ENCODE measurements around the gene MAN1A1.

MAN1A1 gene

GRCh38 chr6:119324718-119325117 is 24.8 kb downstream of the MAN1A1 start:
- no peak for DNase-seq

GRCh38 chr6:119323931-119324330 is 25.6 kb downstream of the MAN1A1 start:
- DNase-seq: no peak

- DNase-seq: no peak
Observed at GRCh38 chr6:119323478-119323877, 26.1 kb downstream of the MAN1A1 start.

DNA sequence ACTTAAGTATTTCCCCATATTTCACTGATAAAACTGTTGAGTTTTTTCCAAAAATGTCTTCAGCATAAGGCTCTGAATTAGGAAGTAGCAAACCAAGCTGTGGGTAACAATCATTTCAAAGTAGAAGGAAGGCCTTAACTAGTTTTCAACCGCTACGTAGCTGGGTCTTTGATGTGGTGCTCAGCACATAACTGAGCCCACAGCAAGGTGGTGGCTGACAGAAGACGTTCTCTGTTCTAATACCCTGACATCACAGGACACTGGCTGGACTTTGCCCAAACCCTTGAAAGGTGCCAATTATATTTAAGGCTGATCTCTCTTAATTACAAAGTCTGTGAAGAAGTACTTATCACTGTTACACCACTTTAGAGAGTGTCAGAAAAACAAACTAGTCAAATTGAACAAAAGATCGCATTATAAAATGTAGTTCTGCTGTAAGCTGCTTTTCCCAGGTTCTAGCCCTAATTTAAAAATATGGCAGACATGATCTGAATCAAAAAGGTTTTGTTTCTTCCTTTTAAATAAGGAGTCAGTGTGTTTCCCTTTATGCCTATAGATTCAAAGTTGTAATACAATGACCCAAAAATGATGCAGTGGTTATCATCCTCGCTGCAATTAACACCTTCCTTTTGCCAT is 26.7 kb downstream of the MAN1A1 start:
- DNase-seq: no peak

DNA sequence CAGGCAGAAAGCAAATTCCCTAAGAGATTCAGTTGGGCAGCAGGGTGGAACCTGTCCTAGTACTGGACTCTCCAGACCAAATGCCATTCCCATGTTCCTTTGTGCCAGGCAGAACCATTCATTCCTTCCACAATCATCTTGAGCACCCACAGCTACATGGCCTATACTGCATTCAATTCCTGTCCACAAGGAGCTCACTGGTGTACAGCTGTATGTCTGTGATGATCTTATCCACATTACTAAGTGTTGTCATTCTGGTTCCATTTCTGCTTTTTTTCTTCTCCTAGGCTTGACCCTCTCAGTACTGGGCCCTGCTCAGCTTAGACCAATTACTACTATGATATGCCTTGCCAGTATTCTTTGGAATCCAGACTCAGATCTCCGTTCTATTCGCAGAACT is 27.5 kb downstream of the MAN1A1 start:
- DNase-seq: peak; percentile 44

GRCh38 chr6:119319694-119320093 is 29.9 kb downstream of the MAN1A1 start:
- DNase-seq: no peak

GRCh38 chr6:119318730-119319129 is 30.8 kb downstream of the MAN1A1 start:
- no peak for DNase-seq

GRCh38 chr6:119318176-119318575 is 31.4 kb downstream of the MAN1A1 start:
- DNase-seq: no peak

- no peak for DNase-seq
Observed at GRCh38 chr6:119317007-119317406, 32.6 kb downstream of the MAN1A1 start.

GRCh38 chr6:119314885-119315272 is 34.7 kb downstream of the MAN1A1 start:
- peak; percentile 32 for DNase-seq

DNA sequence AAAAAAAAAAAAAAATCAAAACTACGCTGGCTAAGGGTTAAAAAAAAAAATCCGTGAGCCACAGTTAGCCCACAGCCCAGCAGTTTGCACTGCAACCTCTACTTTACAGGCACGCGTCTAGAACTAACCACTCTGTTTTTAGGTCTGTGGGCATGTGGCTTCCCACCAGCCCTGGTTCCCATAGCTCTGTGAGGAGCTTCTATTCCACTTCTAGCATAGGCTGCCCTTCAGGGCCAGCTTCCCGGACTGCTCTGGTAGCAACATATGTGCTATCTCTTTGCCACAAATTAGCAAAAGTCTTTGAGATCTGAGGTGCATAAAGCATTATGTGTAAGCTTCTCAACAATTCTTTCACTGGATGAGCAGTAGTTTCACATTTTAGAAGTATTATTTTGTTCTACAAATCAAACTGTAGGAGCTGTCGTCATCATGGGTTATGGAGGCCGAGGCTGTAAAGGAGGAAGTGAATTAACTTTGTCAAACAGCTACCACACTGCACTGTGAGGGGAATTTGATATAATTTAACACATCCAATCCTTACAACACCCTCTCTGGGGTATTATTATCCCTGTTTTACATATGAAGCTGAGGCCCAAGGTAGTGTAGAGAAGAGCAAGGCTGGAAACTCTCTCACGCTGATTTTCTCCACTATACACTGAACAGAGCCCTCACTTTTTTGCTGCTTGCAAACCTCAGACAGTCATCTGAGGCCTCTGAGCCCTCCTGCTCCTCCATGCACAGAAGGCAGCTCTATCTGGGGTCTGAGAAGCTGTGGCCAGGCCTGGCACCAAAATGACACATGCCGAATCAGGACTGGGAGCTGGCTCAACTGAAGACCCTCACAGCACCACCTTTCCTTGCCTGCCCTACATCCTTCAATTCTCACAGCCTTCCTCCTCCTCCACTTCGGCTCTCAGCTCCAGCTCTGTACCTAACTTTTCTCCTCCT is 35.4 kb downstream of the MAN1A1 start:
- DNase-seq: peak; percentile 69

DNA sequence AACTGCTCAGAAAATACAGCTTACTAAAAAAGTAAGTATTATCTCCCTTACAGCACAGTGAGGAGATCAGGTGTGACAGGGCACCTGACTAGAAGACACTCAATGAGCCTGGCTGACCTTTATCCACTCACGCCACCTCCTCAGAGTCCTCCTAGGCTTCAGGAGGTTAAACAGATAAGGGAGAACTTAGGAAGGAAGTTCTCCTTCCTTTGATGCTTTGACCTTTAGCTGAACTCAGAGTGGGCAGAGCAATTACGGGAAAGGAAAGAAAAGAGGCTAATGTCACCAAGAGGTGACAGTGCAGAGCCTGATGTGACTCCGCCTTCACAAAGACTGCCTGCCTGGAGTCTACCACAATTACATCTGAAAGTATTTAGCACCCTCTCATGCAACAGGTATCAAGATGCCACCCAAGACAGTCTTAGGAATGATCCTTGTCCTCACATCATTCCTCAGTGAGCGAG is 36.7 kb downstream of the MAN1A1 start:
- DNase-seq: peak; percentile 73

DNA sequence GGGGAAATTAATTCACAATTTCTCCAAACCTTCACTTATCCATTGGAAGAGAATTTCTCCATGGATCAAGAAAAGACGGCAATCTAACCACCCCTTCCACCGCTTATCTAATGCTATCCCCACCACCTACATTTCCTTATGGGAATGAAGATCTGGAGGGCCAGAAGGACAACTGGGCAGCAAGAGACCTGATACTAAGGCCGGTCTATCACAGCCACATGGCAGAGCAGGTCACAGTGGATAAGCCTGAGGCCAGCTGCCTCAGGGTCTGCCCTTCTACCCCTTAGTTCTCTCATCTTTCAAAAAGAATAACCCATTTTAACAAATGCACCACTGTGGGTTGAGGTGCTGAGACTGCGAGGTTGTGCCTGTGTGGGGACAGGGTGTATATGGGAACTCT is 37.1 kb downstream of the MAN1A1 start:
- no peak for DNase-seq

DNA sequence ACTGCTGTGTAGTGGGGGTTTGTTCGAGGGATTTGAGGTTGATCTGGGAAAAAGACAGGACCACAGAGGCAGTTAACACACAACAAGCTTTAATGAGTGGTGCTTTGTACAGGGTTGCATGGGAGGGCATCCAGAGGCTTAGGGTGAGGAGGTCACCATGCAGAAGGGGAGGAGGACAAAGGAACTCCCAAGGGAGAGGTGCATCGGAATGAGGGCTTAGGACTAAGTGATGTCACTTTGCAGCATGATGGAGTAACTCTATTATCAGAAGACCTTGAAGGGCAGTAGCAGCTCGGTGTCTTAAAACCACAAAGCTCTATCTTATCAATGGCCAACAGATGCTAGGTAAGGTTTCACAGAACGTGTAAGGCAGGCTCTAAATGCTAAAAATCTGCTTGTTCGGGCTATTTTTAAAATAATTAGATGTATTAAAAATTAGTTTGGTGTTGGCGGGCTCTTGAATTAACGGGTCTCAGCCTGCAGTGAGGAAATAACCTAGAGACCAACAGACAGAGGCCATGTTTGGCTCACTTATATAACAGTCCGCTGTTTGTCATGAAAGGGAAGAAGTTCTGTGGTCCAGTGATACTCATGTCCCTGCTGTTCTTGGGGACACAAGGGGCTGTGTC is 37.9 kb downstream of the MAN1A1 start:
- DNase-seq: no peak

- DNase-seq: peak; percentile 61
Observed at GRCh38 chr6:119310486-119311036, 39.0 kb downstream of the MAN1A1 start.

GRCh38 chr6:119308991-119309657 is 40.4 kb downstream of the MAN1A1 start:
- peak; percentile 12 for DNase-seq

- peak; percentile 34 for DNase-seq
Observed at GRCh38 chr6:119308048-119308570, 41.5 kb downstream of the MAN1A1 start.

GRCh38 chr6:119307056-119307455 is 42.5 kb downstream of the MAN1A1 start:
- DNase-seq: no peak

- DNase-seq: no peak
Observed at GRCh38 chr6:119306396-119306968, 43.1 kb downstream of the MAN1A1 start.

- no peak for DNase-seq
Observed at GRCh38 chr6:119303164-119303887, 46.2 kb downstream of the MAN1A1 start.

- DNase-seq: no peak
Observed at GRCh38 chr6:119301429-119301828, 48.1 kb downstream of the MAN1A1 start.
